Endometrium (tissue), 2 donors: Measurements from ENCODE around the gene TEPSIN.
A peak's percentile ranks its signal among the peaks of the same experiment; 100 is the strongest.
"Not testable (repeated sequence)": the region's sequence is repeated elsewhere in the genome, so short reads cannot be mapped to it uniquely, and the experiment has no call there.

Experiments used
- FAIRE-seq: peaks from 2 replicates; lab custom pipeline; 2012; peaks lifted over from hg19 to GRCh38; lab: Jason Lieb, UNC
- donor health status: control.
- donor health status: control.

Gene TEPSIN

GRCh38 chr17:81235822-81236740 lies 2.8 kb downstream of the TEPSIN start:
- no peak for FAIRE-seq

GRCh38 chr17:81234940-81235821 lies 3.7 kb downstream of the TEPSIN start:
- no peak for FAIRE-seq

- FAIRE-seq: no peak
Observed at GRCh38 chr17:81234506-81234855, 4.4 kb downstream of the TEPSIN start.

- FAIRE-seq: no peak
Observed at GRCh38 chr17:81233811-81234505, 4.9 kb downstream of the TEPSIN start.

- FAIRE-seq: no peak
Observed at GRCh38 chr17:81233316-81233715, 5.5 kb downstream of the TEPSIN start.

- FAIRE-seq: no peak
Observed at GRCh38 chr17:81232616-81233241, 6.1 kb downstream of the TEPSIN start.

- FAIRE-seq: no peak
Observed at GRCh38 chr17:81231766-81232581, 6.9 kb downstream of the TEPSIN start.

GRCh38 chr17:81231121-81231645 lies 7.7 kb downstream of the TEPSIN start:
- FAIRE-seq: no peak

GRCh38 chr17:81230043-81230820 lies 8.6 kb downstream of the TEPSIN start:
- FAIRE-seq: no peak

- FAIRE-seq: no peak
Observed at GRCh38 chr17:81229666-81229920, 9.3 kb downstream of the TEPSIN start.

- FAIRE-seq: no peak
Observed at GRCh38 chr17:81228834-81229665, 9.8 kb downstream of the TEPSIN start.

GRCh38 chr17:81228420-81228819 lies 10.4 kb downstream of the TEPSIN start:
- no peak for FAIRE-seq

GRCh38 chr17:81227630-81228029 lies 11.2 kb downstream of the TEPSIN start:
- FAIRE-seq: not testable (repeated sequence)

GRCh38 chr17:81223762-81224130 lies 15.1 kb downstream of the TEPSIN start:
- no peak for FAIRE-seq

- FAIRE-seq: peak; percentile 4
Observed at GRCh38 chr17:81222906-81223761, 15.7 kb downstream of the TEPSIN start, which contains the start of gene CEP131. TSS of gene CEP131 (minus strand) at chr17:81222965. CDS start at chr17:81220056, 2,909 bp downstream.

- FAIRE-seq: no peak
Observed at GRCh38 chr17:81222620-81222905, 16.3 kb downstream of the TEPSIN start.

- FAIRE-seq: no peak
Observed at GRCh38 chr17:81221842-81222619, 16.8 kb downstream of the TEPSIN start.

GRCh38 chr17:81221371-81221841 lies 17.4 kb downstream of the TEPSIN start:
- FAIRE-seq: no peak
